Tibial nerve (tissue), 4 donors: Measurements from ENCODE around the gene VTI1A. TPM values are rescaled to one million over a fixed set of nuclear protein-coding genes. Genes with fewer than 3 reads are reported as not detected.

Source experiments
- DNase-seq, 2 donors: peaks; one replicate each; pipeline ENCODE4 v3.0.0-alpha.2; 2019; ENCODE audit warnings: low spot score in 2 of 2
- H3K27ac ChIP-seq, 4 donors: fragments of 200-600 bp; sonication (generic) in 3 of 4; one replicate each; pipeline ENCODE4 v1.5.1; 2017 to 2019; ENCODE audit warnings: mild to moderate bottlenecking in 1 of 4
- H3K27me3 ChIP-seq, 2 donors: fragments of 200-600 bp; sonication (generic) in 1 of 2; one replicate each; pipeline versions ENCODE4 v1.5.1 to v1.6.0; 2017 to 2019
- H3K36me3 ChIP-seq, 3 donors: fragments of 200-600 bp; sonication (generic); one replicate each; pipeline ENCODE4 v1.5.1; 2018 to 2019
- H3K4me1 ChIP-seq, 4 donors: fragments of 200-600 bp; sonication (generic) in 3 of 4; one replicate each; pipeline ENCODE4 v1.5.1; 2017 to 2019
- H3K4me3 ChIP-seq, 4 donors: fragments of 200-600 bp; sonication (generic) in 3 of 4; one replicate each; pipeline ENCODE4 v1.5.1; 2017 to 2019; ENCODE audit warnings: mild to moderate bottlenecking in 1 of 4, moderate library complexity in 1 of 4
- H3K9me3 ChIP-seq, 4 donors: fragments of 200-600 bp; sonication (generic) in 3 of 4; one replicate each; pipeline ENCODE4 v1.5.1; 2017 to 2019
- CTCF ChIP-seq, 5 experiments: fragments of 200-600 bp in 3 of 5; fragments of 450-650 bp in 2 of 5; sonication (generic) in 3 of 5; IDR thresholded peaks; one replicate each; pipeline ENCODE4 v1.5.1; 2016 to 2019; ENCODE audit warnings: antibody characterized with exemption in 5 of 5, mild to moderate bottlenecking in 3 of 5, moderate library complexity in 2 of 5
- EP300 ChIP-seq, 2 donors: sonication (generic); formaldehyde crosslinking; IDR thresholded peaks; one replicate each; pipeline ENCODE4 v1.6.1; 2017; ENCODE audit warnings: antibody characterized with exemption in 2 of 2, mild to moderate bottlenecking in 1 of 2
- POLR2A ChIP-seq, 2 donors: fragments of 450-650 bp; IDR thresholded peaks; one replicate each; pipeline ENCODE4 v1.6.1; 2017; ENCODE audit warnings: antibody characterized with exemption in 2 of 2, mild to moderate bottlenecking in 2 of 2, moderate library complexity in 2 of 2
- WGBS, 2 donors: methylation state at CpG; one replicate each; pipeline ENCODE4 v1.1.5; 2018; 5-methylcytosine and 5-hydroxymethylcytosine counted together
- total RNA-seq, 4 donors: library from RNA; depleted of rRNA; stranded (reverse); fragments of >200 nt; gene quantifications; one replicate each; pipeline ENCODE4 v1.1.0, GENCODE V29; 2016

The VTI1A gene
- total RNA-seq, 4 donors from 2014 or later, result 96.5 to 253 (median 127) TPM

GRCh38 chr10:112424651-112425050, 22.4 kb upstream of the VTI1A start:
- no peaks in the 10 kb centered on the region for H3K4me1 ChIP-seq
- DNase-seq, result no peak
- H3K36me3 ChIP-seq, result peaks cover 0 to 46% (median 0%) of the 10 kb centered on the region in 3 donors
- no peak overlapping the region for H3K27ac ChIP-seq
- no peak overlapping the region for H3K4me3 ChIP-seq
- no peak for TF ChIP-seq EP300 (IDR thresholded peaks at IDR 0.05)
- no peak for TF ChIP-seq POLR2A (IDR thresholded peaks at IDR 0.05)
- no peak for TF ChIP-seq CTCF (IDR thresholded peaks at IDR 0.05)
- H3K27me3 ChIP-seq, result no peaks in the 10 kb centered on the region
- WGBS, 2 donors, result 51 to 65% methylated on average over 2 of the region's 2 CpGs
- H3K9me3 ChIP-seq, result no peaks in the 10 kb centered on the region

DNA sequence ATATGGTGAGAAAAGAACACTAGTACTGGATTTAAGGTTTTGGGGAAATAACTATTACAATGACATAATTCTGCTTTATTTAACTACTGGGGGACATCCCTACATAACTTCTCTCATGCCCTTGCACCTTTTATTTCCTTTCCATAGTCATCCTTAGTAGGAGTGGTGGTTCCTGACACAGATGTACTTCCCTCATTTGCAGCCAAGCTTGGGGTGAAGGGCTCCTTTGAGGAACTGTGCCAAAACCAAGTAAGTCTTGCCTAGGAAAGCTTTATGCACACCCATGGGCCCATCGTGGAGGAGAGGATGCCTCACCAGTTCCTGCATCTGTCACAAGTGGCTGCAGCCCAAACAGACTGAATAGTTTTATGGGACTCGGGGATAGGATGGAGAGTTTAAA, 20.9 kb upstream of the VTI1A start:
- Histone ChIP-seq H3K27me3 (no peaks in the 10 kb centered on the region), H3K27ac (no peak overlapping the region), H3K9me3 (no peaks in the 10 kb centered on the region), H3K36me3 (peaks cover 0 to 59% (median 0%) of the 10 kb centered on the region in 3 donors), H3K4me1 (no peaks in the 10 kb centered on the region), H3K4me3 (no peak overlapping the region)
- DNase-seq, result no peak
- TF ChIP-seq POLR2A (IDR thresholded peaks at IDR 0.05) (no peak), EP300 (IDR thresholded peaks at IDR 0.05) (no peak), CTCF (IDR thresholded peaks at IDR 0.05) (no peak)
- 25 to 36% methylated on average over 2 of the region's 2 CpGs for WGBS, 2 donors

DNA sequence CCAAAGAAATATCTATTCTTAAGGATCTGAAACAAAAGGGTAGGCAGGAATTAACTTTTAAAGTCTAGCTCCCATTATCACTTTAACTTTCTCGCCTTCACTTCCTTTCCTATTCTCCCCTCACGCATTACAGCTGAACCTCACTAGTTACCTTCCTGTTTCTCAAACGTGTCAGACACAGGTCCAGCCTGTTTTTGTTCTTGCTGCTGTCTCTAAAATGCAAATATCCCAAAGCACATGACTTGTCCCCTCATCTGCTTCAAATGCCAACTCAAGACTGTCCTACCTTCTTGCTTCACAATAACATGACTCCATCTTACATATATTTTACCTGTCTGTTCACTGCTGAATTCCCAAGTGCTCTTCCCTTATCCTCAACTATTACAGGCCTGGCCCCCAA, 17.9 kb upstream of the VTI1A start:
- no peak for DNase-seq
- TF ChIP-seq POLR2A (IDR thresholded peaks at IDR 0.05), result no peak
- TF ChIP-seq CTCF (IDR thresholded peaks at IDR 0.05), result no peak
- TF ChIP-seq EP300 (IDR thresholded peaks at IDR 0.05), result no peak
- Histone ChIP-seq H3K9me3 (no peaks in the 10 kb centered on the region), H3K4me3 (no peak overlapping the region), H3K36me3 (peaks cover 0 to 69% (median 6%) of the 10 kb centered on the region in 3 donors), H3K27ac (peak overlapping the region in 2 of 4 donors; percentile 3 to 9), H3K27me3 (no peaks in the 10 kb centered on the region), H3K4me1 (no peaks in the 10 kb centered on the region)
- WGBS, 2 donors, result 73 to 80% methylated on average over 3 of the region's 3 CpGs

GRCh38 chr10:112429654-112430230, 17.3 kb upstream of the VTI1A start:
- peaks cover 0 to 75% (median 6%) of the 10 kb centered on the region in 3 donors for H3K36me3 ChIP-seq
- TF ChIP-seq POLR2A (IDR thresholded peaks at IDR 0.05) (no peak), EP300 (IDR thresholded peaks at IDR 0.05) (no peak), CTCF (IDR thresholded peaks at IDR 0.05) (no peak)
- no peak overlapping the region for H3K4me3 ChIP-seq
- H3K4me1 ChIP-seq, result no peaks in the 10 kb centered on the region
- H3K27me3 ChIP-seq, result no peaks in the 10 kb centered on the region
- H3K27ac ChIP-seq, result peak overlapping the region in 1 of 4 donors; percentile 9
- WGBS, 2 donors, result 80 to 81% methylated on average over 10 to 15 of the region's 15 CpGs
- DNase-seq, result no peak
- no peaks in the 10 kb centered on the region for H3K9me3 ChIP-seq

GRCh38 chr10:112433136-112433535, 13.9 kb upstream of the VTI1A start:
- Histone ChIP-seq H3K4me3 (no peak overlapping the region), H3K36me3 (peaks cover 0 to 91% (median 13%) of the 10 kb centered on the region in 3 donors), H3K27ac (no peak overlapping the region), H3K9me3 (no peaks in the 10 kb centered on the region), H3K4me1 (no peaks in the 10 kb centered on the region), H3K27me3 (no peaks in the 10 kb centered on the region)
- DNase-seq, result no peak
- 96 to 100% methylated on average over 2 of the region's 2 CpGs for WGBS, 2 donors
- TF ChIP-seq CTCF (IDR thresholded peaks at IDR 0.05), result no peak
- TF ChIP-seq POLR2A (IDR thresholded peaks at IDR 0.05), result no peak
- TF ChIP-seq EP300 (IDR thresholded peaks at IDR 0.05), result no peak
